Keratinocyte (primary cell): Measurements from ENCODE around the gene RBM47. TPM values are rescaled to one million over a fixed set of nuclear protein-coding genes. Genes with fewer than 3 reads are reported as not detected.

ENCODE experiments used
- DNase-seq: peaks from one replicate; pipeline ENCODE4 v3.0.0-alpha.2; 2011; ENCODE audit warnings: low read depth, missing footprints, low spot score
- FAIRE-seq: peaks from 2 replicates; lab custom pipeline; 2011; peaks lifted over from hg19 to GRCh38; lab: Jason Lieb, UNC
- H2AFZ ChIP-seq: 2 replicates; pipeline ENCODE4 v1.6.0; 2012; ENCODE audit warnings: low read length, control low read depth, inconsistent platforms; ENCODE audit not compliant: control insufficient read depth
- H3K27ac ChIP-seq: 2 replicates; pipeline ENCODE4 v1.5.1; 2011; ENCODE audit warnings: low read length; ENCODE audit not compliant: control insufficient read depth, insufficient read depth
- H3K27me3 ChIP-seq: 3 replicates; pipeline ENCODE4 v1.6.0; 2011; ENCODE audit warnings: low read length; ENCODE audit not compliant: control insufficient read depth, insufficient read depth; ENCODE audit errors: extremely low read depth
- H3K36me3 ChIP-seq, 2 experiments: 2 replicates in 1 of 2; 3 replicates in 1 of 2; pipeline ENCODE4 v1.5.1; 2011; ENCODE audit warnings: low read length in 2 of 2, mild to moderate bottlenecking in 1 of 2; ENCODE audit not compliant: control insufficient read depth in 2 of 2, insufficient read depth in 2 of 2; ENCODE audit errors: extremely low read depth in 1 of 2
- H3K4me1 ChIP-seq: 3 replicates; pipeline ENCODE4 v1.5.1; 2011; ENCODE audit warnings: low read length; ENCODE audit not compliant: control insufficient read depth, insufficient read depth; ENCODE audit errors: extremely low read depth
- H3K4me2 ChIP-seq: 3 replicates; pipeline ENCODE4 v1.6.0; 2011; ENCODE audit warnings: low read depth, low read length; ENCODE audit not compliant: control insufficient read depth, insufficient read depth; ENCODE audit errors: extremely low read depth
- H3K4me3 ChIP-seq, 3 experiments: fragments of 200-600 bp in 1 of 3; sonication (generic) in 1 of 3; 2 replicates in 2 of 3; 3 replicates in 1 of 3; pipeline ENCODE4 v1.5.1; 2011 to 2016; ENCODE audit warnings: low read length in 3 of 3, mild to moderate bottlenecking in 3 of 3, control low read depth in 2 of 3, inconsistent platforms in 1 of 3, low read depth in 1 of 3, mixed read lengths in 1 of 3, mixed run types in 1 of 3, moderate library complexity in 1 of 3; ENCODE audit not compliant: control insufficient read depth in 2 of 3, insufficient read depth in 2 of 3; ENCODE audit errors: extremely low read depth in 1 of 3
- H3K79me2 ChIP-seq: 2 replicates; pipeline ENCODE4 v1.6.0; 2012; ENCODE audit warnings: low read length; ENCODE audit not compliant: control insufficient read depth, insufficient read depth
- H3K9ac ChIP-seq: 3 replicates; pipeline ENCODE4 v1.6.0; 2011; ENCODE audit warnings: low read length; ENCODE audit not compliant: control insufficient read depth, insufficient read depth; ENCODE audit errors: extremely low read depth
- H3K9me1 ChIP-seq: 3 replicates; pipeline ENCODE4 v1.6.0; 2011; ENCODE audit warnings: low read length; ENCODE audit not compliant: control insufficient read depth, insufficient read depth; ENCODE audit errors: extremely low read depth
- H3K9me3 ChIP-seq: 2 replicates; pipeline ENCODE4 v1.5.1; 2012; ENCODE audit warnings: low read depth, low read length; ENCODE audit not compliant: control insufficient read depth
- H4K20me1 ChIP-seq: 3 replicates; pipeline ENCODE4 v1.6.0; 2011; ENCODE audit warnings: low read length; ENCODE audit not compliant: control insufficient read depth, insufficient read depth; ENCODE audit errors: extremely low read depth
- EZH2 ChIP-seq: IDR thresholded peaks from one replicate; pipeline ENCODE4 v1.6.1; 2012; ENCODE audit warnings: inconsistent platforms, mild to moderate bottlenecking, low read length, moderate library complexity
- dilution Hi-C: fragments of 300-500 bp; cut with MboI; formaldehyde crosslinking; loops from one replicate; pipeline ENCODE4 v1.7.0; 2020; ENCODE audit warnings: low sequenced_read_pairs; ENCODE audit not compliant: extremely low pct_ligation_motif_present
- polyA plus RNA-seq, 5 experiments: library from polyadenylated mRNA; depleted of rRNA in 3 of 5; stranded (reverse) in 3 of 5; stranded (forward) in 1 of 5; unstranded in 1 of 5; fragments of >200 nt; gene quantifications; 1 replicate in 1 of 5; 2 replicates in 3 of 5; 3 replicates in 1 of 5; pipeline versions ENCODE4 v1.2.1 to v1.2.3, GENCODE V29; 2011 to 2012; ENCODE audit warnings: missing spikeins in 2 of 5, low read depth in 1 of 5, low replicate concordance in 1 of 5
- TF ChIP-seq, protein P1 (sequence below), 3 experiments: IDR thresholded peaks in 1 of 3; conservative IDR thresholded peaks in 1 of 3; optimal IDR thresholded peaks in 1 of 3; 2 replicates in 2 of 3; 3 replicates in 1 of 3; pipeline versions ENCODE3 to v1.5.1; 2011; ENCODE audit warnings: low read length in 3 of 3, mild to moderate bottlenecking in 3 of 3, moderate library complexity in 2 of 3, control low read depth in 1 of 3, inconsistent platforms in 1 of 3; ENCODE audit not compliant: insufficient read depth in 2 of 3; ENCODE audit errors: extremely low read depth in 1 of 3

The RBM47 gene
- polyA plus RNA-seq, 1 donor (not counting 4 experiments of a cell fraction or from before 2014, with no cell fraction given), result 6.9 TPM

- no peak for FAIRE-seq
- peaks cover 22% of the 10 kb centered on the region for H3K4me1 ChIP-seq
These were observed 228.6 kb downstream of the RBM47 start for GRCh38 chr4:40401096-40401495.

DNA sequence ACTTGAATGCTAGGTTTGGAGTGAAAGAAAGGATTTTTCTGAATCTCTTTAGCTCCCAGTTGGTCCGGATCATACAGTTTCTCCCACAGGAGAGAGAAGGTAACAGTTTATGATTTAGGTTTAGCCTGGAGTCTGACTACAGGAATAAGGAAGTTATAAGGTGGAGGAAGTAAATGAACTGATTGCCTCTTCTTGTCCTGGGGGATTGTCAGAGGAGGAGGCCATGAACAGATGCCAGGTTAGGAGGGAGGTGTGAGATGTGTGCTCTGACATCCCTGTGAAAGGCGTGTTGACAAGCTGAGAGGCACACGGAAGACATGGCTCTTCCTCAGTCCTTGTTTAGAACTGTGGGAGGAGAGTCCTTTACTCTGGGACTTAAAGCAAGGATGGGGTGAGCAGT lies 230.1 kb downstream of the RBM47 start:
- H3K27ac ChIP-seq, result no peak overlapping the region
- peaks cover 7% of the 10 kb centered on the region for H3K9me1 ChIP-seq
- DNase-seq, result no peak
- no peak overlapping the region for H3K4me2 ChIP-seq
- H4K20me1 ChIP-seq, result no peaks in the 10 kb centered on the region
- peaks cover 21% of the 10 kb centered on the region for H3K4me1 ChIP-seq
- H3K4me3 ChIP-seq, result no peak overlapping the region
- no peaks in the 10 kb centered on the region for H3K27me3 ChIP-seq
- no peak for FAIRE-seq
- no peaks in the 10 kb centered on the region for H3K9me3 ChIP-seq
- H3K9ac ChIP-seq, result no peak overlapping the region
- H3K36me3 ChIP-seq, result no peaks in the 10 kb centered on the region
- no peak overlapping the region for H2AFZ ChIP-seq
- TF ChIP-seq, protein P1, sequence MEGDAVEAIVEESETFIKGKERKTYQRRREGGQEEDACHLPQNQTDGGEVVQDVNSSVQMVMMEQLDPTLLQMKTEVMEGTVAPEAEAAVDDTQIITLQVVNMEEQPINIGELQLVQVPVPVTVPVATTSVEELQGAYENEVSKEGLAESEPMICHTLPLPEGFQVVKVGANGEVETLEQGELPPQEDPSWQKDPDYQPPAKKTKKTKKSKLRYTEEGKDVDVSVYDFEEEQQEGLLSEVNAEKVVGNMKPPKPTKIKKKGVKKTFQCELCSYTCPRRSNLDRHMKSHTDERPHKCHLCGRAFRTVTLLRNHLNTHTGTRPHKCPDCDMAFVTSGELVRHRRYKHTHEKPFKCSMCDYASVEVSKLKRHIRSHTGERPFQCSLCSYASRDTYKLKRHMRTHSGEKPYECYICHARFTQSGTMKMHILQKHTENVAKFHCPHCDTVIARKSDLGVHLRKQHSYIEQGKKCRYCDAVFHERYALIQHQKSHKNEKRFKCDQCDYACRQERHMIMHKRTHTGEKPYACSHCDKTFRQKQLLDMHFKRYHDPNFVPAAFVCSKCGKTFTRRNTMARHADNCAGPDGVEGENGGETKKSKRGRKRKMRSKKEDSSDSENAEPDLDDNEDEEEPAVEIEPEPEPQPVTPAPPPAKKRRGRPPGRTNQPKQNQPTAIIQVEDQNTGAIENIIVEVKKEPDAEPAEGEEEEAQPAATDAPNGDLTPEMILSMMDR (optimal IDR thresholded peaks at IDR 0.05 in 1 of 3, IDR thresholded peaks at IDR 0.05 in 1 of 3, conservative IDR thresholded peaks at IDR 0.05 in 1 of 3; ENCODE audit: extremely low read depth in 1 of 3, insufficient read depth in 2 of 3, low read length in 3 of 3), result no peak
- no peak for TF ChIP-seq EZH2
- no peaks in the 10 kb centered on the region for H3K79me2 ChIP-seq
- dilution Hi-C loops, result no loop called here

More at GRCh38 chr4:40401096-40401495, 228.6 kb downstream of the RBM47 start:
- Histone ChIP-seq H3K79me2 (no peaks in the 10 kb centered on the region), H3K36me3 (no peaks in the 10 kb centered on the region), H4K20me1 (no peaks in the 10 kb centered on the region), H3K27ac (no peak overlapping the region), H3K4me2 (no peak overlapping the region), H3K4me3 (no peak overlapping the region), H3K9ac (no peak overlapping the region), H3K27me3 (no peaks in the 10 kb centered on the region), H2AFZ (no peak overlapping the region), H3K9me1 (peaks cover 5% of the 10 kb centered on the region), H3K9me3 (no peaks in the 10 kb centered on the region)
- no peak for DNase-seq
- dilution Hi-C loops, result no loop called here
- TF ChIP-seq, protein P1 (optimal IDR thresholded peaks at IDR 0.05 in 1 of 3, IDR thresholded peaks at IDR 0.05 in 1 of 3, conservative IDR thresholded peaks at IDR 0.05 in 1 of 3; ENCODE audit: extremely low read depth in 1 of 3, insufficient read depth in 2 of 3, low read length in 3 of 3), result no peak
- TF ChIP-seq EZH2, result no peak
